HepG2 (cell line): ENCODE data around the gene UGT1A4. TPM values are rescaled to one million over a fixed set of nuclear protein-coding genes. Genes with fewer than 3 reads are reported as not detected.

Experiments
- ATAC-seq: fragments of 200-7000 bp; cut with Tn5 transposase; 3 replicates; pipeline ENCODE4 v1.9.1; 2020; ENCODE audit warnings: mild to moderate bottlenecking, moderate library complexity
- BruUV-seq: library from RNA; stranded (reverse); fragments of 400-500 nt; replicated peaks from 2 replicates; lab custom pipeline; 2021; lab: Mats Ljungman, UMichigan
- CTCF ChIA-PET: fragments of 300-600 bp; formaldehyde crosslinking; extraction: SDS; loops from one replicate; lab custom pipeline; 2021; ENCODE audit warnings: low total read pairs, inconsistent platforms, low intra/inter-chr PET ratio; lab: Yijun Ruan, JAX
- POLR2A ChIA-PET: fragments of 350-600 bp; sonication (Branson Sonifier 250); formaldehyde crosslinking; loops from one replicate; lab custom pipeline; 2020; ENCODE audit warnings: antibody characterized with exemption, inconsistent platforms; lab: Yijun Ruan, JAX
- DNase-seq: peaks from one replicate; pipeline ENCODE4 v3.0.0-alpha.2; 2015; ENCODE audit warnings: low spot score
- FAIRE-seq: peaks from 3 replicates; lab custom pipeline; 2011; peaks lifted over from hg19 to GRCh38; lab: Jason Lieb, UNC
- H2AFZ ChIP-seq: one replicate; pipeline ENCODE4 v1.6.1; 2011; ENCODE audit warnings: low read length, inconsistent platforms
- H3K27ac ChIP-seq: fragments of 300-600 bp; 3 replicates; pipeline ENCODE4 v1.8.0; 2011; ENCODE audit warnings: mixed run types, mild to moderate bottlenecking, mixed read lengths, low read length, inconsistent platforms; ENCODE audit not compliant: insufficient read depth; ENCODE audit errors: extremely low read length
- H3K27me3 ChIP-seq, 2 experiments: fragments of 200-600 bp in 1 of 2; 2 replicates in 1 of 2; 3 replicates in 1 of 2; pipeline versions ENCODE4 v1.6.0 to v1.8.0; 2011; ENCODE audit warnings: low read length in 2 of 2, mild to moderate bottlenecking in 2 of 2, moderate library complexity in 2 of 2, inconsistent platforms in 1 of 2; ENCODE audit not compliant: insufficient read depth in 2 of 2, control insufficient read depth in 1 of 2
- H3K36me3 ChIP-seq, 2 experiments: fragments of 200-600 bp in 1 of 2; replicated peaks in 1 of 2; 2 replicates in 1 of 2; 3 replicates in 1 of 2; pipeline versions ENCODE4 v1.5.1 to v1.8.0; 2011; ENCODE audit warnings: low read length in 2 of 2, inconsistent platforms in 1 of 2; ENCODE audit not compliant: insufficient read depth in 2 of 2, control insufficient read depth in 1 of 2
- H3K4me1 ChIP-seq: 2 replicates; pipeline ENCODE4 v1.5.1; 2012; ENCODE audit warnings: low read length, inconsistent platforms; ENCODE audit not compliant: insufficient read depth
- H3K4me2 ChIP-seq: 2 replicates; pipeline ENCODE4 v1.6.0; 2011; ENCODE audit warnings: low read depth, low read length, inconsistent platforms
- H3K4me3 ChIP-seq, 3 experiments: fragments of 200-600 bp in 1 of 3; sonication (generic), shearing (Covaris generic) in 1 of 3; replicated peaks in 1 of 3; 2 replicates each; pipeline ENCODE4 v1.5.1; 2011 to 2016; ENCODE audit warnings: low read length in 3 of 3, inconsistent platforms in 2 of 3, low read depth in 2 of 3, mild to moderate bottlenecking in 2 of 3, control low read depth in 1 of 3, mixed read lengths in 1 of 3; ENCODE audit not compliant: insufficient read depth in 1 of 3
- H3K79me2 ChIP-seq: one replicate; pipeline ENCODE4 v1.6.1; 2011; ENCODE audit warnings: low read length, inconsistent platforms; ENCODE audit not compliant: insufficient read depth
- H3K9ac ChIP-seq: 2 replicates; pipeline ENCODE4 v1.6.0; 2011; ENCODE audit warnings: mild to moderate bottlenecking, low read depth, low read length, inconsistent platforms; ENCODE audit not compliant: insufficient read depth
- H3K9me3 ChIP-seq: 2 replicates; pipeline ENCODE4 v1.5.1; 2012; ENCODE audit warnings: mild to moderate bottlenecking, low read length
- H4K20me1 ChIP-seq: 2 replicates; pipeline ENCODE4 v1.6.0; 2011; ENCODE audit warnings: inconsistent platforms, mild to moderate bottlenecking, low read length, moderate library complexity; ENCODE audit not compliant: insufficient read depth
- ADNP ChIP-seq: sonication (generic); formaldehyde crosslinking; IDR thresholded peaks from 2 replicates; pipeline ENCODE4 v1.4.0; 2020; ENCODE audit warnings: missing genetic modification reagents
- GTF3A ChIP-seq: sonication (generic); formaldehyde crosslinking; conservative IDR thresholded peaks from 2 replicates; pipeline ENCODE4 v1.4.0; 2020; ENCODE audit warnings: mild to moderate bottlenecking, missing genetic modification reagents
- GZF1 ChIP-seq: sonication (generic); formaldehyde crosslinking; IDR thresholded peaks from 2 replicates; pipeline ENCODE4 v1.5.1; 2020; ENCODE audit warnings: mild to moderate bottlenecking, missing genetic modification reagents
- MBD4 ChIP-seq: IDR thresholded peaks from 2 replicates; pipeline ENCODE4 v1.6.1; 2012; ENCODE audit warnings: low read length, inconsistent platforms, borderline replicate concordance
- MEF2D ChIP-seq: sonication (generic); formaldehyde crosslinking; IDR thresholded peaks from 2 replicates; pipeline ENCODE4 v1.5.1; 2020; ENCODE audit warnings: mild to moderate bottlenecking, missing genetic modification reagents
- MTA1 ChIP-seq: sonication (generic); formaldehyde crosslinking; IDR thresholded peaks from 2 replicates; pipeline ENCODE4 v1.4.0; 2020; ENCODE audit warnings: missing genetic modification reagents, mild to moderate bottlenecking, borderline replicate concordance
- NFE2L2 ChIP-seq: fragments of 150-350 bp; IDR thresholded peaks from 2 replicates; pipeline ENCODE4 v1.6.1; 2014; ENCODE audit warnings: low read length
- SMC3 ChIP-seq: IDR thresholded peaks from 2 replicates; pipeline ENCODE4 v1.6.1; 2011; ENCODE audit warnings: low read length, improper control_type of control experiment
- ZNF780A ChIP-seq: sonication (generic); formaldehyde crosslinking; IDR thresholded peaks from 2 replicates; pipeline ENCODE4 v1.8.0; 2022; ENCODE audit warnings: mild to moderate bottlenecking, missing genetic modification reagents, moderate library complexity
- ZSCAN21 ChIP-seq: sonication (generic); formaldehyde crosslinking; IDR thresholded peaks from 2 replicates; pipeline ENCODE4 v1.8.0; 2022; ENCODE audit warnings: mild to moderate bottlenecking, missing genetic modification reagents, moderate library complexity, borderline replicate concordance
- WGBS: methylation state at CpG from one replicate; pipeline ENCODE4 v1.1.6; 2017; ENCODE audit warnings: low lambda C conversion rate; 5-methylcytosine and 5-hydroxymethylcytosine counted together
- in situ Hi-C: cut with HindIII; loops from 2 replicates; pipeline ENCODE4 v1.10.0; 2017; ENCODE audit warnings: low pct_unique_long_range_greater_than_20kb; ENCODE audit not compliant: extremely low pct_ligation_motif_present
- intact Hi-C: fragments of 100-400 bp; cut with micrococcal nuclease; formaldehyde crosslinking; loops from one replicate; pipeline ENCODE4 v1.10.0; 2022; ENCODE audit not compliant: unreplicated experiment
- polyA plus RNA-seq, 8 experiments: library from polyadenylated mRNA; depleted of rRNA in 3 of 8; stranded (reverse) in 7 of 8; unstranded in 1 of 8; fragments of >200 nt; fragmentation: Illumina TruSeq in 4 of 8; extraction: Trizol in 4 of 8; gene quantifications; 2 replicates each; pipeline versions ENCODE4 v1.2.1 to v1.2.3, GENCODE V29; 2011 to 2016; ENCODE audit warnings: low read depth in 4 of 8, missing spikeins in 1 of 8, mixed read lengths in 1 of 8; ENCODE audit not compliant: insufficient read depth in 1 of 8
- total RNA-seq, 5 experiments: library from RNA; depleted of rRNA; stranded (reverse); fragments of >200 nt; fragmentation: Illumina TruSeq; extraction: Trizol; gene quantifications; 2 replicates each; pipeline ENCODE4 v1.2.3, GENCODE V29; 2016; ENCODE audit warnings: low read depth in 1 of 5
- TF ChIP-seq, protein P1 (sequence below): sonication (generic); formaldehyde crosslinking; IDR thresholded peaks from 2 replicates; pipeline ENCODE4 v1.9.0; 2021; ENCODE audit warnings: missing genetic modification reagents, borderline replicate concordance
- TF ChIP-seq, protein P2 (sequence below): sonication (generic); formaldehyde crosslinking; conservative IDR thresholded peaks from 2 replicates; pipeline ENCODE4 v1.8.0; 2022; ENCODE audit warnings: low read depth, missing genetic modification reagents

Gene UGT1A4
- total and polyA plus RNA-seq, 2 of the 13 experiments (the other 11 are each of a cell fraction or from before 2014, with no cell fraction given), result not detected

DNA sequence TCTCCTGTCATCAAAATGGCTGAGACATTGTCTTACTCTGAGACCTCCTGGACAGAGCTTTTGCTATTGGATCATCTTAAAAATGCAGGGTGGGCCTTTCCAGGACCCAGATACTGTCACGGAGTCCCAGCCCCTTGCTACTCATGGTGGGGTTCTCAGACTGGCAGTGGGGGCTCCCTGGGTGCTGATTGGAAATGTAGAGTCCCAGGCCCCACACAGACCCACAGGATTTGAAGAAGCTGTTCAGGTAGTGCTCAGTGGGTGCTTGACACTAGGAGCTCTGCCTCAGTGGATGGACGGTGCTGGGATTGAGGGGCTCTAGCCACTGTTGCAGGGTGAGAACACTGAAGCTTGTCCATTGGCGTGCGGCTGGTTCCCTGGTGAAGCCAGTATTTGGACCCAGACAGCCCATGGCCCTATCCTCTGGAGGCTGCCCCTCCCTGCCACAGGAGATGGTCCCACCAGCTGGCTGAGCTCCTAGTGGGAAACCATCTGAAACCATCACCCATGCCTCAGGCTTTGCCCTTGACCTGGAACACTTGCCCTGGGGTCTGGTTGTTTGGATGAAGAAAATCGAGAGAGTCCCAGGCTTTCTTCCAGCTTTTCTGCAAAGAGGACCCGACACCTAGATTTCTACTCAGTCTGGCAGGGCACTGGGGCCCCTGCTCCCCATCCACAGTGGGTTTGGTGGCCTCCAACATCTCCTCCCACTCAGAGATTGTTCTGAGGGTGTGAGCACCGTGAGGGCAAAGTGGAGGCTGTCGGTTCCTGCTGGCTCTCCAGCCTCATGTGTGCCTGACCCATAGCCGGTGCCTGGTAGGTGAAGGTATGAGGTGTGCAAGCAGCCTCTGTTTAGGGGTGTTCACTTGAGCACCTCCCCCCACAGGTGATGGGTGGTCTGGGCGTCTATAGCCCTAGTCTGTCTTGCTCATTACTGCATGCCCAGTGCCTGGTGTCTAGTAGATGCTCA is 89.7 kb downstream of the UGT1A4 start:
- intact Hi-C loops, result no loop called here
- TF ChIP-seq, protein P1, sequence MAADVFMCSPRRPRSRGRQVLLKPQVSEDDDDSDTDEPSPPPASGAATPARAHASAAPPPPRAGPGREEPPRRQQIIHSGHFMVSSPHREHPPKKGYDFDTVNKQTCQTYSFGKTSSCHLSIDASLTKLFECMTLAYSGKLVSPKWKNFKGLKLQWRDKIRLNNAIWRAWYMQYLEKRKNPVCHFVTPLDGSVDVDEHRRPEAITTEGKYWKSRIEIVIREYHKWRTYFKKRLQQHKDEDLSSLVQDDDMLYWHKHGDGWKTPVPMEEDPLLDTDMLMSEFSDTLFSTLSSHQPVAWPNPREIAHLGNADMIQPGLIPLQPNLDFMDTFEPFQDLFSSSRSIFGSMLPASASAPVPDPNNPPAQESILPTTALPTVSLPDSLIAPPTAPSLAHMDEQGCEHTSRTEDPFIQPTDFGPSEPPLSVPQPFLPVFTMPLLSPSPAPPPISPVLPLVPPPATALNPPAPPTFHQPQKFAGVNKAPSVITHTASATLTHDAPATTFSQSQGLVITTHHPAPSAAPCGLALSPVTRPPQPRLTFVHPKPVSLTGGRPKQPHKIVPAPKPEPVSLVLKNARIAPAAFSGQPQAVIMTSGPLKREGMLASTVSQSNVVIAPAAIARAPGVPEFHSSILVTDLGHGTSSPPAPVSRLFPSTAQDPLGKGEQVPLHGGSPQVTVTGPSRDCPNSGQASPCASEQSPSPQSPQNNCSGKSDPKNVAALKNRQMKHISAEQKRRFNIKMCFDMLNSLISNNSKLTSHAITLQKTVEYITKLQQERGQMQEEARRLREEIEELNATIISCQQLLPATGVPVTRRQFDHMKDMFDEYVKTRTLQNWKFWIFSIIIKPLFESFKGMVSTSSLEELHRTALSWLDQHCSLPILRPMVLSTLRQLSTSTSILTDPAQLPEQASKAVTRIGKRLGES (CRISPR knock-in tag), result no peak
- TF ChIP-seq MBD4 (no peak), ZNF780A (CRISPR knock-in tag) (no peak), ZSCAN21 (CRISPR knock-in tag) (no peak), ADNP (CRISPR knock-in tag) (no peak), MTA1 (no peak), SMC3 (no peak), GZF1 (CRISPR knock-in tag) (no peak), MEF2D (no peak), GTF3A (CRISPR knock-in tag) (no peak), NFE2L2 (no peak)
- TF ChIP-seq, protein P2, sequence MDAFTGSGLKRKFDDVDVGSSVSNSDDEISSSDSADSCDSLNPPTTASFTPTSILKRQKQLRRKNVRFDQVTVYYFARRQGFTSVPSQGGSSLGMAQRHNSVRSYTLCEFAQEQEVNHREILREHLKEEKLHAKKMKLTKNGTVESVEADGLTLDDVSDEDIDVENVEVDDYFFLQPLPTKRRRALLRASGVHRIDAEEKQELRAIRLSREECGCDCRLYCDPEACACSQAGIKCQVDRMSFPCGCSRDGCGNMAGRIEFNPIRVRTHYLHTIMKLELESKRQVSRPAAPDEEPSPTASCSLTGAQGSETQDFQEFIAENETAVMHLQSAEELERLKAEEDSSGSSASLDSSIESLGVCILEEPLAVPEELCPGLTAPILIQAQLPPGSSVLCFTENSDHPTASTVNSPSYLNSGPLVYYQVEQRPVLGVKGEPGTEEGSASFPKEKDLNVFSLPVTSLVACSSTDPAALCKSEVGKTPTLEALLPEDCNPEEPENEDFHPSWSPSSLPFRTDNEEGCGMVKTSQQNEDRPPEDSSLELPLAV (CRISPR knock-in tag), result no peak
- no peak overlapping the region for H3K4me2 ChIP-seq
- no peaks in the 10 kb centered on the region for H3K79me2 ChIP-seq
- DNase-seq, result no peak
- H3K36me3 ChIP-seq, result no peaks in the 10 kb centered on the region
- H3K27me3 ChIP-seq, result peaks cover 0 to 43% of the 10 kb centered on the region in 2 experiments; a peak in 3 of 5 replicates
- no peaks in the 10 kb centered on the region for H4K20me1 ChIP-seq
- POLR2A ChIA-PET, result no interaction called here
- H3K4me3 ChIP-seq, result no peak overlapping the region
- CTCF ChIA-PET, result no interaction called here
- H2AFZ ChIP-seq, result no peak overlapping the region
- 50% methylated on average over 9 of the region's 10 CpGs for WGBS
- no peak for ATAC-seq
- no peak overlapping the region for H3K9ac ChIP-seq
- no peaks in the 10 kb centered on the region for H3K4me1 ChIP-seq
- H3K9me3 ChIP-seq, result no peaks in the 10 kb centered on the region
- no peak overlapping the region for H3K27ac ChIP-seq
- BruUV-seq, result no TSS peak
- in situ Hi-C loops, result no loop called here
- FAIRE-seq, result no peak
